GM19438 (cell line): ENCODE measurements around the gene SORCS1.

Source experiments
- ATAC-seq: cut with Tn5 transposase; IDR thresholded peaks from one replicate; pipeline ENCODE4 v1.9.1; 2021; ENCODE audit warnings: low read depth; ENCODE audit not compliant: unreplicated experiment

The SORCS1 gene

GRCh38 chr10:107118866-107119265 is 45.6 kb downstream of the SORCS1 start:
- no peak for ATAC-seq

GRCh38 chr10:107104026-107104652 is 60.4 kb downstream of the SORCS1 start:
- ATAC-seq = no peak

- no peak for ATAC-seq
These were observed 61.1 kb downstream of the SORCS1 start for GRCh38 chr10:107103174-107104025.

- ATAC-seq = no peak
These were observed 66.2 kb downstream of the SORCS1 start for GRCh38 chr10:107098326-107098725.

GRCh38 chr10:107094824-107095522 is 69.5 kb downstream of the SORCS1 start:
- no peak for ATAC-seq

GRCh38 chr10:107092321-107092720 is 72.2 kb downstream of the SORCS1 start:
- ATAC-seq = no peak

GRCh38 chr10:107091126-107091525 is 73.4 kb downstream of the SORCS1 start:
- no peak for ATAC-seq

GRCh38 chr10:107085665-107086525 is 78.6 kb downstream of the SORCS1 start:
- ATAC-seq = no peak

GRCh38 chr10:107083388-107084009 is 81.0 kb downstream of the SORCS1 start:
- ATAC-seq = no peak

GRCh38 chr10:107081644-107082043 is 82.9 kb downstream of the SORCS1 start:
- ATAC-seq = no peak

GRCh38 chr10:107075117-107075516 is 89.4 kb downstream of the SORCS1 start:
- ATAC-seq = no peak

GRCh38 chr10:107072786-107073185 is 91.7 kb downstream of the SORCS1 start:
- ATAC-seq = no peak

GRCh38 chr10:107072028-107072427 is 92.5 kb downstream of the SORCS1 start:
- no peak for ATAC-seq

- no peak for ATAC-seq
These were observed 93.2 kb downstream of the SORCS1 start for GRCh38 chr10:107071301-107071700.

- no peak for ATAC-seq
These were observed 96.7 kb downstream of the SORCS1 start for GRCh38 chr10:107067843-107068242.

- ATAC-seq = no peak
These were observed 100.4 kb downstream of the SORCS1 start for GRCh38 chr10:107064075-107064474.

GRCh38 chr10:107059872-107060271 is 104.6 kb downstream of the SORCS1 start:
- ATAC-seq = no peak

GRCh38 chr10:107059068-107059804 is 105.3 kb downstream of the SORCS1 start:
- no peak for ATAC-seq

GRCh38 chr10:107058331-107058730 is 106.2 kb downstream of the SORCS1 start:
- ATAC-seq = no peak
